OCI-LY7 (cell line): ENCODE data around the gene TNRC6C. TPM values are rescaled to one million over a fixed set of nuclear protein-coding genes. Genes with fewer than 3 reads are reported as not detected.

Experiments
- BruUV-seq: library from RNA; stranded (reverse); fragments of 400-500 nt; replicated peaks from 2 replicates; lab custom pipeline; 2021; lab: Mats Ljungman, UMichigan
- CTCF ChIA-PET: fragments of 300-600 bp; sonication (Branson Sonifier 250); formaldehyde crosslinking; loops from one replicate; lab custom pipeline; 2022; ENCODE audit warnings: antibody characterized with exemption; ENCODE audit not compliant: unreplicated experiment; lab: Charles Lee
- POLR2A ChIA-PET: fragments of 300-600 bp; sonication (Branson Sonifier 250); formaldehyde crosslinking; loops from one replicate; lab custom pipeline; 2022; ENCODE audit warnings: antibody characterized with exemption; lab: Charles Lee
- DNase-seq: peaks from one replicate; pipeline ENCODE4 v3.0.0-alpha.2; 2015; ENCODE audit warnings: low spot score
- H2AFZ ChIP-seq: fragments of 200-600 bp; sonication (generic), shearing (Covaris generic); 2 replicates; pipeline ENCODE4 v1.6.1; 2014; ENCODE audit warnings: mild to moderate bottlenecking, antibody characterized with exemption, low read length, moderate library complexity
- H3K27ac ChIP-seq: fragments of 200-600 bp; sonication (generic); 2 replicates; pipeline ENCODE4 v1.5.1; 2014; ENCODE audit warnings: mixed run types, low read depth, mild to moderate bottlenecking, moderate library complexity, low read length, inconsistent platforms; ENCODE audit not compliant: poor library complexity, severe bottlenecking
- H3K36me3 ChIP-seq: fragments of 200-600 bp; sonication (generic); 2 replicates; pipeline ENCODE4 v1.6.1; 2014; ENCODE audit warnings: mild to moderate bottlenecking, antibody characterized with exemption, low read length, moderate library complexity, mixed read lengths; ENCODE audit not compliant: insufficient read depth
- H3K4me1 ChIP-seq: fragments of 200-600 bp; sonication (generic); 2 replicates; pipeline ENCODE4 v1.5.1; 2014; ENCODE audit warnings: mild to moderate bottlenecking, low read length; ENCODE audit not compliant: insufficient read depth, poor library complexity, severe bottlenecking
- H3K4me2 ChIP-seq: fragments of 200-600 bp; sonication (generic); 2 replicates; pipeline ENCODE4 v1.6.1; 2014; ENCODE audit warnings: mild to moderate bottlenecking, low read length
- H3K4me3 ChIP-seq: fragments of 200-600 bp; sonication (generic); 2 replicates; pipeline ENCODE4 v1.5.1; 2014; ENCODE audit warnings: mild to moderate bottlenecking, low read depth, low read length; ENCODE audit not compliant: poor library complexity, severe bottlenecking
- H3K79me2 ChIP-seq: fragments of 200-600 bp; sonication (generic); 2 replicates; pipeline ENCODE4 v1.6.1; 2016; ENCODE audit warnings: low read depth, mild to moderate bottlenecking, low read length, moderate library complexity, mixed read lengths; ENCODE audit not compliant: insufficient read depth
- H3K9me2 ChIP-seq: fragments of 200-600 bp; sonication (generic); 2 replicates; pipeline ENCODE4 v1.6.1; 2016; ENCODE audit warnings: mild to moderate bottlenecking, low read length, mixed read lengths; ENCODE audit not compliant: insufficient read depth
- H3K9me3 ChIP-seq: fragments of 200-600 bp; sonication (generic); 2 replicates; pipeline ENCODE4 v1.6.1; 2014; ENCODE audit warnings: mild to moderate bottlenecking, mixed run types, low read length, mixed read lengths
- H4K20me1 ChIP-seq: fragments of 200-600 bp; sonication (generic); 2 replicates; pipeline ENCODE4 v1.6.1; 2014; ENCODE audit warnings: mild to moderate bottlenecking, antibody characterized with exemption, low read length, moderate library complexity, mixed read lengths; ENCODE audit not compliant: insufficient read depth
- CTCF ChIP-seq: fragments of 200-600 bp; sonication (generic); conservative IDR thresholded peaks from 2 replicates; pipeline ENCODE4 v1.5.1; 2014; ENCODE audit warnings: mild to moderate bottlenecking, antibody characterized with exemption, low read length, moderate library complexity, mixed read lengths
- EZH2phosphoT487 ChIP-seq: fragments of 200-600 bp; sonication (generic); IDR thresholded peaks from 2 replicates; pipeline ENCODE4 v1.6.1; 2018; ENCODE audit warnings: low read depth, borderline replicate concordance, mild to moderate bottlenecking, mixed run types, antibody characterized with exemption, low read length, moderate library complexity, mixed read lengths
- intact Hi-C: fragments of 100-400 bp; cut with micrococcal nuclease; formaldehyde crosslinking; loops from one replicate; pipeline ENCODE4 v1.10.0; 2022; ENCODE audit not compliant: unreplicated experiment
- total RNA-seq, 2 experiments: library from RNA; depleted of rRNA in 1 of 2; stranded (reverse); fragments of >200 nt in 1 of 2; shearing (Covaris generic) in 1 of 2; gene quantifications; 2 replicates each; pipeline ENCODE4 v1.2.3, GENCODE V29; 2014 to 2022

The TNRC6C gene
- total RNA-seq, 2 experiments from 2014 or later = 8.5 to 25.2 TPM

- H3K79me2 ChIP-seq = peaks cover 15% of the 10 kb centered on the region; the same call in 1 of the 2 replicates
- H3K36me3 ChIP-seq = peaks cover 18% of the 10 kb centered on the region
Observed at GRCh38 chr17:78129351-78130089, 171.0 kb downstream of the TNRC6C start.

GRCh38 chr17:78130090-78130436 lies 171.6 kb downstream of the TNRC6C start:
- POLR2A ChIA-PET = interaction anchor here (1.0 to 1.7 kb wide), 8 partner anchors 10 to 172 kb away, joined by 3 to 5 read pairs (median 4); partner anchors contain the start of gene TNRC6C
- H2AFZ ChIP-seq = no peak overlapping the region
- peak overlapping the region; percentile 91 for H3K27ac ChIP-seq
- peaks cover 81% of the 10 kb centered on the region for H3K4me1 ChIP-seq
- intact Hi-C loops = loop anchor here (5.0 kb wide), 2 partner anchors 122 to 1643 kb away; no protein-coding TSS in a partner anchor
- peaks cover 15% of the 10 kb centered on the region; the same call in 1 of the 2 replicates for H3K79me2 ChIP-seq
- no peak for TF ChIP-seq EZH2phosphoT487
- no peak for TF ChIP-seq CTCF
- CTCF ChIA-PET = interaction anchor here (1.0 to 1.1 kb wide), 2 partner anchors 22 to 57 kb away, joined by 4 to 5 read pairs; partner anchors contain the start of genes AFMID and TK1
- 0 out of 2 replicates have a peak, but pooled peaks cover 4% of the 10 kb centered on the region for H4K20me1 ChIP-seq
- H3K9me3 ChIP-seq = no peaks in the 10 kb centered on the region
- DNase-seq = peak; percentile 40
- no peaks in the 10 kb centered on the region for H3K9me2 ChIP-seq
- H3K4me2 ChIP-seq = peak overlapping the region; percentile 96
- H3K36me3 ChIP-seq = peaks cover 24% of the 10 kb centered on the region
- H3K4me3 ChIP-seq = peak overlapping the region; percentile 81
- BruUV-seq = no TSS peak

More at GRCh38 chr17:78129351-78130089, 171.0 kb downstream of the TNRC6C start:
- no peak for TF ChIP-seq CTCF
- TF ChIP-seq EZH2phosphoT487 = no peak
- peak overlapping the region; percentile 91 for H3K27ac ChIP-seq
- intact Hi-C loops = loop anchor here (5.0 kb wide), 3 partner anchors 123 to 1642 kb away; no protein-coding TSS in a partner anchor
- ChIA-PET POLR2A (interaction anchor here (1.3 to 1.7 kb wide), 3 partner anchors 15 to 171 kb away, joined by 4 to 5 read pairs (median 5); partner anchors contain the start of gene TNRC6C), CTCF (no interaction called here)
- BruUV-seq = no TSS peak
- peak overlapping the region; percentile 96 for H3K4me2 ChIP-seq
- H3K9me2 ChIP-seq = no peaks in the 10 kb centered on the region
- peak overlapping the region; percentile 60; the same call in 1 of the 2 replicates for H2AFZ ChIP-seq
- H3K9me3 ChIP-seq = no peaks in the 10 kb centered on the region
- 0 out of 2 replicates have a peak, but pooled peaks cover 4% of the 10 kb centered on the region for H4K20me1 ChIP-seq
- peaks cover 85% of the 10 kb centered on the region for H3K4me1 ChIP-seq
- peak; percentile 57 for DNase-seq
- peak overlapping the region; percentile 81 for H3K4me3 ChIP-seq
